Glomerular visceral epithelial cell (primary cell): Measurements from ENCODE around the gene ATP7B.
A peak's percentile ranks its signal among the peaks of the same experiment; 100 is the strongest.
"Not testable (repeated sequence)": the region's sequence is repeated elsewhere in the genome, so short reads cannot be mapped to it uniquely, and the experiment has no call there.

Experiments
- DNase-seq: peaks from one replicate; pipeline ENCODE4 v3.0.0-alpha.2; 2016; ENCODE audit errors: extremely low spot score

Gene ATP7B

DNA sequence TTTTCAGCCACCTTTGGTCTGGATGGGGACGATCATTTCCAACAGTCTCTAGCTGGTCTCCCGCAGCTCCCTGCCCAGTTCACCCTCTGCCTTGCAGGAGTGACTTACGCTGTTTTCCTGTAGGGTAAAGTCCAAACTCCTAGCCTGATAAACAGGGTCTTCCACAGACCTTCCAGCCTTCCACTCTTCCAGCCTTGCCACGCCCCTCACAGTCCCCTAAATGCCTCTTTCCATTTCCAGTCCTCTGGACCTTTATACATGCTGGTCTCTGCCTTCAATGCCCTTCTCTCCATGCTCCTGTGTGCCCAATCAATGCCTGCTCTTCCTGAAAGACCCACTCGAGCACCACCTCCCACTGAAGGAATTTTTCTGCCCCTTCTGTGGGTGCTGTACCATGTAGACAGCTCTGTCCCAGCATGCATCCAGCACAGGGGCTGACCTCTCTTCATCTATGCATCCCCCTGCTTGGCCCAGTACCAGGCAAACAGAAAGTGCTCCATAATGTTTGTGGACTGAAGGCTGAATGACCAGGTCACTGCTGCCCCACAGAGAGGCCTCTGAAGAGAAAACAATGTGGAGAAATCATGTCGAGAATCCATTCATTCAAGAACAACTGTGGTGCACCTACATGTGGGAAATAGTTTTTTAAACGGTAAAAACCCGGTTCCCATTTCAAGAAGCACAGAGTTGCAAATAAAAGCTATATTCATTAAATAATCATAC is 4.6 kb downstream of the ATP7B start:
- no peak for DNase-seq

GRCh38 chr13:52005841-52006522 is 5.3 kb downstream of the ATP7B start:
- DNase-seq, result no peak

GRCh38 chr13:52004511-52005170 is 6.6 kb downstream of the ATP7B start:
- DNase-seq, result no peak

- no peak for DNase-seq
Measured at GRCh38 chr13:52003541-52003940, 7.7 kb downstream of the ATP7B start.

GRCh38 chr13:52002361-52002760 is 8.9 kb downstream of the ATP7B start:
- DNase-seq, result no peak

DNA sequence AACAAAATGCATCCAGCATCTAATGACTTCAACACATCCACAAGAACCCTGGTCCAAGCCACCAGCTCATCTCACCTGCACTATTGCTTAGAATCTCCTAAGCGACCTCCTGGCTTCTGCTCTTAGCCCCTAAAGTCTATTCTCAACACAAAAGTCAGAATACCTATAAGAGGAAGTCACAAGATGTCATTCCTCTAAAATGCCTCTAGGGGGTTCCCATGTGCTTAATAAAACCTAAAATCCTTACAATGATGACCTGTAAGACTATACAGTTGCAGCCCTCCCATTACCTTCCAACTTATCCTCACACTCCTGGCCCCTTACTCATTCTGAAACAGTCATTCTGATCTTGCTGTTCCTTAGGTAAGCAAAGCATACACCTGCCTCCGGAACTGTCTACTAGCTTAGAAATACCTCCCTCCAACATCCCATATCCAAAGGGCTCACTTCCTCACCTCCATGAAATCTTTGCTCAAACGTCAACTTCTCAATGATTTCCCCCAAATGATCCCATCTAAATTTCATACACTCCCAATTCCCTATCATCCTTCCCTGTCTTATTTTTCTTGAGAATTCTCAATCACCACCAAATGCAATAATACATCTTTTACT is 10.0 kb downstream of the ATP7B start:
- DNase-seq, result peak; percentile 37

- DNase-seq, result no peak
Measured at GRCh38 chr13:51999921-52000320, 11.3 kb downstream of the ATP7B start.

GRCh38 chr13:51999510-51999911 is 11.7 kb downstream of the ATP7B start:
- DNase-seq, result peak; percentile 27

GRCh38 chr13:51998723-51999509 is 12.3 kb downstream of the ATP7B start:
- DNase-seq, result no peak

DNA sequence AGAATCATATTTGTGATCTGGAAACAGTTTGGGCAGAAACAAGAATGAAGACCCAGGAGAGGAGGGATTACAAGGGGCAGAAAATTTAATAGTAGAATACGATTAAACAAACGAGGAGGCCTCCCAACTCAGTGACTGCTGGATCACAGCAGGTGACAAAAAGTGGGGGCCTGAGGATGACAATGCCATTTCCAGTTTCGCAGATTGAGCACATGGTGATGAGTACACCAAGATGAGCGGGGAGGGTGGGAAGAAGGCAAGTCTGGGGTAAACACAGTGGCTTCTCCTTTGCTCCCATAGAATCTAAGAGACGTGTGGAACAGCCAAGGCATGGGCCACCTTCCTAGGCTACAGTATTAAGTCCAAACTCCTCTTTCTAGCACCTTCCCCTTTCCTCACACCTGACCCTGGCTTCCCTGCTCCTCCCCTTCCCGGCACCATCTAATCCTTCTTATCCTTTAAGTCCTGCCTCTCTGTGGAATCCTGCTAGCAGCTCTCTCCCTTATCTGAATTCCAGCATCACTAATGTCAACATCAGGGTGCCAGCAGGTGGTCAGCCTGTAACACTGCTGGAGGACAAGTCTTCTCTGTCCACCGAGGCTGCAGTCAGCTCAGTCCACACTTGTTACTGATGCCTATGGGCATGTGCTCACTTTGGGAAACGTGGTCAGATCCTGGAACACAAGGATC is 13.5 kb downstream of the ATP7B start:
- no peak for DNase-seq

GRCh38 chr13:51997186-51997585 is 14.1 kb downstream of the ATP7B start:
- DNase-seq, result no peak

- DNase-seq, result no peak
Measured at GRCh38 chr13:51996641-51997040, 14.6 kb downstream of the ATP7B start.

GRCh38 chr13:51995677-51996551 is 15.3 kb downstream of the ATP7B start:
- DNase-seq, result no peak

GRCh38 chr13:51993713-51994112 is 17.5 kb downstream of the ATP7B start:
- DNase-seq, result no peak

- DNase-seq, result no peak
Measured at GRCh38 chr13:51988988-51989618, 22.1 kb downstream of the ATP7B start.

DNA sequence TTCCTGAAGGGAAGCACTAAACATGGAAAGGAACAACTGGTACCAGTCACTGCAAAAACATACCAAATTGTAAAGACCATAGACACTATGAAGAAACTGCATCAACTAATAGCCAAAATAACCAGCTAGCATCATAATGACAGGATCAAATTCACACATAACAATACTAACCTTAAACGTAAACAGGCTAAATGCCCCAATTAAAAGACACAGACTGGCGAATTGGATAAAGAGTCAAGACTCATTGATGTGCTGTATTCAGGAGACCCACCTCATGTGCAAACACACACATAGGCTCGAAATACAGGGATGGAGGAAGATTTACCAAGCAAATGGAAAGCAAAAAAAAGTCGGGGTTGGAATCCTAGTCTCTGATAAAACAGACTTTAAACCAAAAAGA is 26.3 kb downstream of the ATP7B start:
- DNase-seq, result not testable (repeated sequence)

DNA sequence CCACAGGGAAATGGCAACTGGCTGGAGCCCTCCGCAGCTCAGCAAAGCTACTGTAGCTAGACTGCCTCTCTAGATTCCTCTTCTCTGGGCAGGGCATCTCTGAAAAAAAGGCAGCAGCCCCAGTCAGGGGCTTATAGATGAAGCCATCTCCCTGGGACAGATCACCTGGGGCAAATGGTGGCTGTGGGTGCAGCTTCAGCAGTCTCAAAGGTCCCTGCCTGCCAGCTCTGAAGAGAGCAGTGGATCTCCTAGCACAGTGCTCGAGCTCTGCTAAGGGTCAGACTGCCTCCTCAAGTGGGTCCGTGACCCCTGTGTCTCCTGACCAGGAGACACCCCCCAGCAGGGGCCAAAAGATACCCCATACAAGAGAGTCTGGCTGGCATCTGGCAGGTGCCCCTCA is 28.0 kb downstream of the ATP7B start:
- not testable (repeated sequence) for DNase-seq

GRCh38 chr13:51981355-51981754 is 29.9 kb downstream of the ATP7B start:
- DNase-seq, result no peak

DNA sequence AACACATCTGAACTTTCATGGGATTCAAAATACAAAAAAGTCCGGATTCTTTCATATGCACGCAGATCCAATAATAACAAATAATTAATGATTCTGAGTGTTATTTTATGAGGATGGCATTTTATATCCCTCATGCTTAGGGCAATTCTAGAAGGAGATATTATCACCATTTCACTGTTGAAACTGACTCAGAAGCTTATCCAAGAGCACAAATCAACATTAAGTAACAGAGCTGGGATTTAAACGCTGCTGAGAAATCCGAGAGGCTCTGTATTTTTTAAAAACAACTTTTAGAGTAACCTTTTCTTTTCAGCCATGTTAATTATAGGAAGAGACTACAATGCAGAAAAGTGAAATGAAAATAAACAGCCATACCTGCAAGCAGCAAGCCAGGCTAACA is 30.3 kb downstream of the ATP7B start:
- DNase-seq, result no peak
